NCI-H526 (cell line): ENCODE data around the gene HOXA11.
A peak's percentile ranks its signal among the peaks of the same experiment; 100 is the strongest.

Source experiments
- DNase-seq, 2 experiments: peaks; one replicate each; lab custom pipeline; 2025; lab: John Stamatoyannopoulos, UW

Gene HOXA11

GRCh38 chr7:27147199-27148030 is 37.6 kb downstream of the HOXA11 start, which contains the start of gene HOXA6:
TSS of gene HOXA6 (minus strand) at chr7:27147774. CDS start at chr7:27147749, 25 bp downstream.
- no peak for DNase-seq

GRCh38 chr7:27146491-27147198 is 38.4 kb downstream of the HOXA11 start:
- DNase-seq = no peak

GRCh38 chr7:27145914-27146412 is 39.1 kb downstream of the HOXA11 start:
- no peak for DNase-seq

GRCh38 chr7:27145165-27145913 is 39.7 kb downstream of the HOXA11 start:
- DNase-seq = no peak

GRCh38 chr7:27144781-27145164 is 40.3 kb downstream of the HOXA11 start:
- no peak for DNase-seq

GRCh38 chr7:27143950-27144780 is 40.9 kb downstream of the HOXA11 start:
- no peak for DNase-seq

- DNase-seq = peak; percentile 97 to 99
Observed at GRCh38 chr7:27143023-27143949, 41.7 kb downstream of the HOXA11 start, which contains the start of gene HOXA5. TSS of gene HOXA5 (minus strand) at chr7:27143681. CDS start at chr7:27143607, 74 bp downstream.

- peak in 1 of 2 experiments; percentile 57 for DNase-seq
Observed at GRCh38 chr7:27142580-27143022, 42.4 kb downstream of the HOXA11 start.

GRCh38 chr7:27141923-27142579 is 43.0 kb downstream of the HOXA11 start:
- no peak for DNase-seq

- no peak for DNase-seq
Observed at GRCh38 chr7:27141137-27141922, 43.7 kb downstream of the HOXA11 start.

GRCh38 chr7:27140126-27140857 is 44.7 kb downstream of the HOXA11 start:
- DNase-seq = no peak

GRCh38 chr7:27139334-27140125 is 45.5 kb downstream of the HOXA11 start:
- DNase-seq = no peak

GRCh38 chr7:27138985-27139333 is 46.1 kb downstream of the HOXA11 start:
- DNase-seq = no peak

GRCh38 chr7:27138472-27138871 is 46.6 kb downstream of the HOXA11 start:
- DNase-seq = no peak

- no peak for DNase-seq
Observed at GRCh38 chr7:27137640-27138315, 47.3 kb downstream of the HOXA11 start.

GRCh38 chr7:27134392-27134791 is 50.6 kb downstream of the HOXA11 start:
- DNase-seq = no peak
